Astrocyte (in vitro differentiated cells and primary cell): ENCODE data around the gene LRRIQ3. TPM values are rescaled to one million over a fixed set of nuclear protein-coding genes. Genes with fewer than 3 reads are reported as not detected.

ENCODE experiments used
- DNase-seq: peaks from one replicate; pipeline ENCODE4 v3.0.0-alpha.2; 2010; ENCODE audit warnings: low read depth
- FAIRE-seq: peaks from 2 replicates; lab custom pipeline; 2011; peaks lifted over from hg19 to GRCh38; lab: Jason Lieb, UNC
- H2AFZ ChIP-seq: 2 replicates; pipeline ENCODE4 v1.6.0; 2012; ENCODE audit warnings: low read depth, low read length, inconsistent platforms
- H3K27ac ChIP-seq: 2 replicates; pipeline ENCODE4 v1.5.1; 2011; ENCODE audit warnings: low read depth, low read length, inconsistent platforms
- H3K27me3 ChIP-seq: 2 replicates; pipeline ENCODE4 v1.6.0; 2011; ENCODE audit warnings: low read length, inconsistent platforms; ENCODE audit not compliant: insufficient read depth
- H3K36me3 ChIP-seq: 2 replicates; pipeline ENCODE4 v1.5.1; 2011; ENCODE audit warnings: low read length, inconsistent platforms; ENCODE audit not compliant: insufficient read depth
- H3K4me1 ChIP-seq: 2 replicates; pipeline ENCODE4 v1.5.1; 2011; ENCODE audit warnings: low read length, inconsistent platforms; ENCODE audit not compliant: insufficient read depth
- H3K4me2 ChIP-seq: 2 replicates; pipeline ENCODE4 v1.6.0; 2012; ENCODE audit warnings: low read length, inconsistent platforms
- H3K4me3 ChIP-seq: 2 replicates; pipeline ENCODE4 v1.5.1; 2011; ENCODE audit warnings: low read depth, mild to moderate bottlenecking, low read length, inconsistent platforms; ENCODE audit not compliant: insufficient read depth
- H3K79me2 ChIP-seq: 2 replicates; pipeline ENCODE4 v1.6.0; 2012; ENCODE audit warnings: mild to moderate bottlenecking, low read length, inconsistent platforms; ENCODE audit not compliant: insufficient read depth
- H3K9ac ChIP-seq: 2 replicates; pipeline ENCODE4 v1.6.0; 2012; ENCODE audit warnings: mild to moderate bottlenecking, low read length, inconsistent platforms
- H3K9me3 ChIP-seq: 2 replicates; pipeline ENCODE4 v1.5.1; 2012; ENCODE audit warnings: low read depth, mild to moderate bottlenecking, low read length, inconsistent platforms; ENCODE audit not compliant: insufficient read depth
- H4K20me1 ChIP-seq: 2 replicates; pipeline ENCODE4 v1.6.0; 2012; ENCODE audit warnings: low read length, inconsistent platforms; ENCODE audit not compliant: insufficient read depth
- H3K27ac Mint-ChIP-seq: one replicate; pipeline ENCODE4 v1.8.0; 2021; ENCODE audit warnings: mild to moderate bottlenecking, mixed read lengths; ENCODE audit not compliant: unreplicated experiment
- H3K27me3 Mint-ChIP-seq: one replicate; pipeline ENCODE4 v1.8.0; 2021; ENCODE audit warnings: low read depth, mixed read lengths; ENCODE audit not compliant: unreplicated experiment
- H3K36me3 Mint-ChIP-seq: one replicate; pipeline ENCODE4 v1.8.0; 2021; ENCODE audit warnings: low read depth, mixed read lengths; ENCODE audit not compliant: unreplicated experiment
- H3K4me1 Mint-ChIP-seq: one replicate; pipeline ENCODE4 v1.8.0; 2021; ENCODE audit warnings: low read depth, mixed read lengths; ENCODE audit not compliant: unreplicated experiment
- H3K4me3 Mint-ChIP-seq: one replicate; pipeline ENCODE4 v1.8.0; 2021; ENCODE audit warnings: mild to moderate bottlenecking, moderate library complexity, mixed read lengths; ENCODE audit not compliant: unreplicated experiment
- H3K9me3 Mint-ChIP-seq: one replicate; pipeline ENCODE4 v1.8.0; 2021; ENCODE audit warnings: mild to moderate bottlenecking, mixed read lengths; ENCODE audit not compliant: unreplicated experiment
- CTCF ChIP-seq: IDR thresholded peaks from 2 replicates; pipeline ENCODE4 v1.5.1; 2011; ENCODE audit warnings: low read depth, mild to moderate bottlenecking, inconsistent platforms, low read length, moderate library complexity; ENCODE audit not compliant: insufficient read depth
- EZH2 ChIP-seq: IDR thresholded peaks from 2 replicates; pipeline ENCODE4 v1.6.1; 2012; ENCODE audit warnings: mild to moderate bottlenecking, low read length, inconsistent platforms; ENCODE audit not compliant: insufficient read depth
- total RNA-seq: library from RNA; stranded (reverse); gene quantifications from 2 replicates; pipeline ENCODE4 v1.2.1, GENCODE V29; 2021

Gene LRRIQ3
- total RNA-seq, 1 donor from 2014 or later = 0.52 TPM

- Histone ChIP-seq H3K27me3 (no peaks in the 10 kb centered on the region), H3K79me2 (no peaks in the 10 kb centered on the region), H3K27ac (no peak overlapping the region), H3K9ac (no peak overlapping the region), H3K4me3 (no peak overlapping the region), H3K36me3 (no peaks in the 10 kb centered on the region), H3K4me2 (no peak overlapping the region), H3K4me1 (peaks cover 4% of the 10 kb centered on the region), H2AFZ (no peak overlapping the region), H3K9me3 (no peaks in the 10 kb centered on the region), H4K20me1 (no peaks in the 10 kb centered on the region)
- no peaks in the 10 kb centered on the region for H3K36me3 Mint-ChIP-seq
- TF ChIP-seq CTCF = no peak
- TF ChIP-seq EZH2 = no peak
- no peak overlapping the region for H3K27ac Mint-ChIP-seq
- no peaks in the 10 kb centered on the region for H3K27me3 Mint-ChIP-seq
- H3K9me3 Mint-ChIP-seq = no peaks in the 10 kb centered on the region
- DNase-seq (no peak), FAIRE-seq (no peak)
- H3K4me3 Mint-ChIP-seq = no peak overlapping the region
- H3K4me1 Mint-ChIP-seq = peaks cover 25% of the 10 kb centered on the region
Measured at GRCh38 chr1:74245168-74245772, 47.3 kb upstream of the LRRIQ3 start.

- Histone ChIP-seq H3K9me3 (no peaks in the 10 kb centered on the region), H3K36me3 (no peaks in the 10 kb centered on the region), H3K27me3 (no peaks in the 10 kb centered on the region), H3K4me3 (no peak overlapping the region), H3K27ac (no peak overlapping the region), H4K20me1 (no peaks in the 10 kb centered on the region), H3K79me2 (no peaks in the 10 kb centered on the region), H2AFZ (no peak overlapping the region), H3K9ac (no peak overlapping the region), H3K4me1 (no peaks in the 10 kb centered on the region), H3K4me2 (no peak overlapping the region)
- Mint-ChIP-seq H3K27ac (no peak overlapping the region), H3K4me1 (no peaks in the 10 kb centered on the region), H3K4me3 (no peak overlapping the region), H3K36me3 (no peaks in the 10 kb centered on the region), H3K9me3 (no peaks in the 10 kb centered on the region), H3K27me3 (no peaks in the 10 kb centered on the region)
- DNase-seq = no peak
- no peak for FAIRE-seq
- TF ChIP-seq CTCF (no peak), EZH2 (no peak)
Measured at GRCh38 chr1:74237787-74238186, 39.8 kb upstream of the LRRIQ3 start.

GRCh38 chr1:74237035-74237434 is 39.1 kb upstream of the LRRIQ3 start:
- H3K27ac Mint-ChIP-seq = no peak overlapping the region
- TF ChIP-seq CTCF = no peak
- no peak for TF ChIP-seq EZH2
- Histone ChIP-seq H4K20me1 (no peaks in the 10 kb centered on the region), H3K79me2 (no peaks in the 10 kb centered on the region), H3K4me1 (no peaks in the 10 kb centered on the region), H3K4me2 (no peak overlapping the region), H3K9ac (no peak overlapping the region), H3K27me3 (no peaks in the 10 kb centered on the region), H3K36me3 (no peaks in the 10 kb centered on the region), H2AFZ (no peak overlapping the region), H3K4me3 (no peak overlapping the region), H3K9me3 (no peaks in the 10 kb centered on the region), H3K27ac (no peak overlapping the region)
- H3K27me3 Mint-ChIP-seq = no peaks in the 10 kb centered on the region
- no peak overlapping the region for H3K4me3 Mint-ChIP-seq
- no peak for FAIRE-seq
- no peaks in the 10 kb centered on the region for H3K36me3 Mint-ChIP-seq
- H3K4me1 Mint-ChIP-seq = no peaks in the 10 kb centered on the region
- H3K9me3 Mint-ChIP-seq = no peaks in the 10 kb centered on the region
- DNase-seq = no peak
